IPS DF 4.7 (cell line): ENCODE data around the gene DRD4.

Experiments used
- DNase-seq: peaks from one replicate; pipeline ENCODE4 v3.0.0-alpha.2; 2013; ENCODE audit warnings: low spot score; ENCODE audit errors: extremely low read depth

DRD4 gene

GRCh38 chr11:621838-622237 lies 15.2 kb upstream of the DRD4 start:
- no peak for DNase-seq

DNA sequence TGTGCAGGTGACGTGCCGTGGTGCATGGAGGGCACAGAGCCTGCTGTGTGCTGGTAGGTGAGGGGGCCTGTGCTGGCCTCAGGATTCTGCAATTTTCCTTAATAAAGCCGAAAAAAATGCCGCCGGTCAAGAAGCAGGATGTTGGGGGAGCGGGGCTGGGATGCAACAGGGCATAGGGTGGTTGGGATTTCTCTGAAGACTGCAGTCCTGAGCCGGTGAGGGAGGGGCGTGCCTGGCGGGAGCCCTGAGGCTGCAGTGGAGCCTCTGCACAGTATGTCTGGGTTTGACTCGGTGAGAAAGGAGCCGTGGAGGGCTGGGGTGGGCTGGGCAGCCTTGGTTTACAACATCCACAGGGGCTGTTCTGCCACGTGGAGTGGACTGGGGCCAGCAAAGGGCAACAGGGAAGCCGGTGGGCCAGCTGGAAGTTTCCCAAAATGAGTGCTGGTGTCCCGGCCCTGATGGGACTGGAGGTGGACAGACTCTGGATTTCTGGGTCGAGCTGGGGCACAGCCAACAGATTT lies 13.7 kb upstream of the DRD4 start:
- no peak for DNase-seq

DNA sequence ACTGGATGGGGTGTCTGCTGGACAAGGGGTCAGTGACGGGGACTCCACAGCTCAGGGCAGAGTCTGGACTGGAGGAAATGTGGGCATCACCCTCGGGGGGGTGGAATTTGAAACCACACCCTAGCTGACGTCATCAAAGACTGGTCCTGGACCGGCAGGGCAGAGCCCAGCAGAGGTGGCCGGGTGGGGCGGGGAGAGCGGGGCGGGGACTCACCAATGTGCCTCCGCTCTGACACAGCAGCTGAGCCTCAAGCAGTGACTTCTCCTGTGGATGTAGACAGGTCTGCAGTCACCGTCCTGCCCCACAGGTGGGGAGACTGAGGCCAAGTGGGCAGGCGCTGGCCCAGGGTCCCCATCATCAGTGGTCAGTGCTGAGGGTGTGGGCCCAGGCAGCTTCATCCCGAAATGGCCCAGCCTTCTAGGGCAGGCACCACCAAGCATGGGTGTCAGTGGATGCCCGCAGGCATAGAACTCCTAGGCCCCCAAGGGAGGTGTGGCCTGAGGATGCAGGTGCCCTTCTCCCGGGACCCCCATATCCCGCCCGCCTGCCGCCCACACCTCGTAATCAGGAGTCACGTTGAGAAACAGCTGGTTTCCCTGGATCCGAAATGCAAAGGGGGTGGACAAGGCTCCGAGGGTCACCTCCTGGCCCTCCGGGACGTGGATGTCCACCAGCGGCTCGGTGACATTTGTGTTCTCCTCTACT lies 12.9 kb upstream of the DRD4 start:
- no peak for DNase-seq

DNA sequence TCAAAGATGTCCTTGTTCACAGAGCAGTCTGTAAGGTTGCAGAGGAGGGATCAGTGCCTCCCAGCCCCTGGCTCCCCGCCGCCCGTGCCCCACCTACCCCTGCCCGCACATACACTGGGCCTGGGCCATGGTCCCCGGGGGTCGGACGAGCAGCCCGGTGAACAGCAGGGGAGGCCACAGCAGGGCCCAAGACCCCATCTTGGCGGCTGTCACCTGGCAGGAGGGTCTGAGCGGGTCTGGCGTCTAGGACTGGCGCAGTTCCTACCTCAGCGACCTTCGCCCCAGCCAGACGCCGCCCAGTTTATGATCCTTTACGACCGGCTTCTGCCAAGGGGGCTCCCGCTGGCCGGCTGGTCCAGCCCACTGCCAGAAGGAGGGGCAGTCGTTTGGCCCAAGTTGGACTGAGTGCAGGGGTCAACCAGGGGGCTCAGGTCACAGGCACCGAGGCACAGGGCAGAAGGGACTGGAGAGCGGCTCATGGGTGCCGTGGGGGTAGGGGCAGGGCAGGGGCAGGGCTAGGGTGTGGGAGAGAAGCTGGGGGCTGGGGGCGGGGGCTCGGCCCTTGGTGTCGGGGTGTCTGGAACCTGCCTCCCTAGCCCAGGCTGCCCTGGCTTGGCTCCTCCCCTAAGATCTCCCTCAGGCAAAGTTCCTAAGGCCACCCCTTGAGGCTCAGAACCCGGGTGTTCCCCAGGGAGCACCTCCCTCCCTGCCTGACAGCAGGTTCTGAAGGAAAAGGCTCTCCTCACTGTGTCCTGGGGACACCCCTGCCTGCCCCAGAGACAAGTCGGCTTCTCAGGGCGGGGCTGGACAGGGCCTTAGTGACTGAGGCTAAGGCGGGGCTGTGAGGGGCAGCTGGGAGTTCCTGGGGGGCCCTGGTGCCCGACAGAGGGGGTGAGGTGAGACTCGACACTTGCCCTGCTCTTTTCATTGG lies 12.1 kb upstream of the DRD4 start, which contains the start of gene CDHR5:
Gene CDHR5 (minus strand): TSS at position 251 of the 931 bp plus-strand sequence. CDS start 53 bp downstream, at position 198.
- no peak for DNase-seq

- DNase-seq = no peak
Observed at GRCh38 chr11:625636-626268, 11.3 kb upstream of the DRD4 start.

- no peak for DNase-seq
Observed at GRCh38 chr11:626475-627307, 10.4 kb upstream of the DRD4 start, which contains the start of gene SCT. Gene SCT (minus strand): TSS chr11:627181. CDS start chr11:627143, 38 bp downstream.

DNA sequence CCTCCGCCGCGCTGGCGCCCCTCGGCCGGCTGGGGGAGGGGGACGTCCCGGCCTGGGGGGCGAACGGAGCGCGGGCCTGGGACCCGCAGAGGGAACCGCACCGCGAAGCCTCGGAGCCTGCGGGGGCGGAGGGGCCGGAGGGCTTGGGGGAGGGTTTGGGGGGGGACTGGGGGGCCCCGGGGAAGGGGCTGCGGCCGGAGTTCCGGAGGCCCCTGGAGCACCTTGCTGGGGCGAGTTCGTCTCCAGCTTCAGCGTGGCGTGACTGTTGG lies 9.8 kb upstream of the DRD4 start:
- no peak for DNase-seq

GRCh38 chr11:628056-628455 lies 9.0 kb upstream of the DRD4 start:
- DNase-seq = no peak

DNA sequence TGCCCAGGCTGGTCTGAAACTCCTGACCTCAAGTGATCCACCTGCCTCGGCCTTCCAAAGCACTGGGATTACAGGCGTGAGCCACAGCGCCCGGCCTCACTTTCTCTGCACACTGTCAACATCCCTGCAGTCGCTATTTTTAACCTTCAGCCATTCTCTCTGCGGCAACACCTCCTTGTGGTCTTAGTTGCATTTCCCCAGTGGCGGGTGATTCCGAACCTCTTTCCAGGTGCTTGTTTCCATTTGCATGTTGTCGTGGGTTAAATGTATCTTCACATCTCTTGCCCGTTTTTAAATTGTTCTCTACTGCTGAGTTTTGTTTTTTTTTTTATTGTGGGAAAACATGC lies 7.9 kb upstream of the DRD4 start:
- DNase-seq = no peak

GRCh38 chr11:630871-631270 lies 6.2 kb upstream of the DRD4 start:
- no peak for DNase-seq

- no peak for DNase-seq
Observed at GRCh38 chr11:635945-636510, 1.0 kb upstream of the DRD4 start.

DNA sequence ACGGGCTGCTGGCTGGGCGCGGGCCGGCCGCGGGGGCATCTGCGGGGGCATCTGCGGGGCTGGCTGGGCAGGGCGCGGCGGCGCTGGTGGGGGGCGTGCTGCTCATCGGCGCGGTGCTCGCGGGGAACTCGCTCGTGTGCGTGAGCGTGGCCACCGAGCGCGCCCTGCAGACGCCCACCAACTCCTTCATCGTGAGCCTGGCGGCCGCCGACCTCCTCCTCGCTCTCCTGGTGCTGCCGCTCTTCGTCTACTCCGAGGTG lies 194 bp downstream of the DRD4 start:
- DNase-seq = no peak

GRCh38 chr11:637593-638521 lies 788 bp downstream of the DRD4 start:
- no peak for DNase-seq

DNA sequence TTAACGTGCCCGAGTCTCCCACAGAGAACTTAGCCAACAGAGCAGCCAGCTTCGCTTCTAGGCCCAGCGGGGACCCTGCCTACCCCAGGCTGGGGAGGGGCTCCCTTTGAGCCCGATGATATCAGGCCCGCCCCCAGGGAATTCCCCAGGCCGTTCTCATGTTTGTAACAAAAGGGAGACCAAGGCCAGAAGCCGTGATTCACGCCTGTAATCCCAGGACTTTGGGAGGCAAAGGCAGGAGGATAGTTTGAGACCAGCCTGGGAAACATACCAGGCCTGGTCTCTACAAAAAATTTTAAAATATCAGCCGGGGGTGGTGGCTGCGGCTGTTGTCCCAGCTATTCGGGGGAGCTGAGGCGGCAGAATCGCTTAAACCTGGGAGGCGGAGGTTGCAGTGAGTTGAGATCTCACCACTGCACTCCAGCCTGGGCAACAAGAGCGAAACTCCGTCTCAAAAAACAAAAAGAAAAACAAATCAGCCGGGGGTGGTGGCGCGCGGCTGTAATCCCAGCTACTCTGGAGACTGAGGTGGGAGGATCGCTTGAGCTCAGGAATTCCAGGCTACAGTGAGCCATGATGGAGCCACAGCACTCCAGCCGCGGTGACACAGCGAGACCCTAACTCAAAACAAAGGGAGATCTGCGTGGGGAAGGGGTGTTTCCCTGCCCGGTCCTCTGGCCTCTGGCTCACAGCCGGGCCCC lies 1.7 kb downstream of the DRD4 start:
- DNase-seq = no peak

DNA sequence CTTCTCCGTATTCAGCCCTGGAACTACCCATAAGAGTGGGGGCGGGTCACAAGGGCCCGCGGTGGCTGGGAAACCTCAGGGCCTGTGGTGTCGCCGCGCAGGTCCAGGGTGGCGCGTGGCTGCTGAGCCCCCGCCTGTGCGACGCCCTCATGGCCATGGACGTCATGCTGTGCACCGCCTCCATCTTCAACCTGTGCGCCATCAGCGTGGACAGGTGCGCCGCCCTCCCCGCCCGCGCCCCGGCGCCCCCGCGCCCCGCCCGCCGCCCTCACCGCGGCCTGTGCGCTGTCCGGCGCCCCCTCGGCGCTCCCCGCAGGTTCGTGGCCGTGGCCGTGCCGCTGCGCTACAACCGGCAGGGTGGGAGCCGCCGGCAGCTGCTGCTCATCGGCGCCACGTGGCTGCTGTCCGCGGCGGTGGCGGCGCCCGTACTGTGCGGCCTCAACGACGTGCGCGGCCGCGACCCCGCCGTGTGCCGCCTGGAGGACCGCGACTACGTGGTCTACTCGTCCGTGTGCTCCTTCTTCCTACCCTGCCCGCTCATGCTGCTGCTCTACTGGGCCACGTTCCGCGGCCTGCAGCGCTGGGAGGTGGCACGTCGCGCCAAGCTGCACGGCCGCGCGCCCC lies 2.4 kb downstream of the DRD4 start:
- no peak for DNase-seq

GRCh38 chr11:640021-640706 lies 3.1 kb downstream of the DRD4 start:
- DNase-seq = no peak

GRCh38 chr11:641806-642370 lies 4.8 kb downstream of the DRD4 start:
- DNase-seq = no peak

- DNase-seq = no peak
Observed at GRCh38 chr11:643366-643765, 6.3 kb downstream of the DRD4 start.
